Activated CD4-positive, alpha-beta T cell treated with anti-CD3 and anti-CD28 coated beads, Interleukin-2, amount 50 U/mL, for 24 hours (primary cell): ENCODE data around the gene HKDC1.
"Not testable (repeated sequence)": the region's sequence is repeated elsewhere in the genome, so short reads cannot be mapped to it uniquely, and the experiment has no call there.

ENCODE experiments used
- DNase-seq, 2 donors: peaks; one replicate each; pipeline ENCODE4 v3.0.0-alpha.2; 2020; ENCODE audit warnings: low read depth in 1 of 2, low spot score in 1 of 2

The HKDC1 gene, protein sequence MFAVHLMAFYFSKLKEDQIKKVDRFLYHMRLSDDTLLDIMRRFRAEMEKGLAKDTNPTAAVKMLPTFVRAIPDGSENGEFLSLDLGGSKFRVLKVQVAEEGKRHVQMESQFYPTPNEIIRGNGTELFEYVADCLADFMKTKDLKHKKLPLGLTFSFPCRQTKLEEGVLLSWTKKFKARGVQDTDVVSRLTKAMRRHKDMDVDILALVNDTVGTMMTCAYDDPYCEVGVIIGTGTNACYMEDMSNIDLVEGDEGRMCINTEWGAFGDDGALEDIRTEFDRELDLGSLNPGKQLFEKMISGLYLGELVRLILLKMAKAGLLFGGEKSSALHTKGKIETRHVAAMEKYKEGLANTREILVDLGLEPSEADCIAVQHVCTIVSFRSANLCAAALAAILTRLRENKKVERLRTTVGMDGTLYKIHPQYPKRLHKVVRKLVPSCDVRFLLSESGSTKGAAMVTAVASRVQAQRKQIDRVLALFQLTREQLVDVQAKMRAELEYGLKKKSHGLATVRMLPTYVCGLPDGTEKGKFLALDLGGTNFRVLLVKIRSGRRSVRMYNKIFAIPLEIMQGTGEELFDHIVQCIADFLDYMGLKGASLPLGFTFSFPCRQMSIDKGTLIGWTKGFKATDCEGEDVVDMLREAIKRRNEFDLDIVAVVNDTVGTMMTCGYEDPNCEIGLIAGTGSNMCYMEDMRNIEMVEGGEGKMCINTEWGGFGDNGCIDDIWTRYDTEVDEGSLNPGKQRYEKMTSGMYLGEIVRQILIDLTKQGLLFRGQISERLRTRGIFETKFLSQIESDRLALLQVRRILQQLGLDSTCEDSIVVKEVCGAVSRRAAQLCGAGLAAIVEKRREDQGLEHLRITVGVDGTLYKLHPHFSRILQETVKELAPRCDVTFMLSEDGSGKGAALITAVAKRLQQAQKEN

DNA sequence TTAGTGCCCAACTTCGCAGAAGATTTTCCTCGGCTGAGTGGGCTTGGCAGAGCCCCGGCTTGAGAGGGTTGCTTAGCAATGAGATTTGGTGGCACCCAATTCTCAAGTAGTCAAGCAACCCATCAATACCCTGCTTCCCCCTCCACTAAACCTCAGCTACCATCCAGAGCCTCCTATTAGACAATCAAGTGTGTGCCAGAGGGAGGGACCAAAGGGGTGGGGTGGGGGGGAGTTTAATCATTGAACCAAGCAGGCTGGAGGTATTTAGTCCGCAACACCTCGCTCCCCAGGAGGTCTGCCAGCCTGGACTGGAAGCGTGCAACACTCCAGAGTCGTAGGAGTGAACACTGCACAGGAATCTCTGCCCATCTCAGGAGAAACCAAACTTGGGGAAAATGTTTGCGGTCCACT, at the start of gene HKDC1:
HKDC1 (plus strand) TSS at position 292 of the 411 bp plus-strand sequence; CDS start at position 396, 104 bp downstream.
- DNase-seq = no peak

DNA sequence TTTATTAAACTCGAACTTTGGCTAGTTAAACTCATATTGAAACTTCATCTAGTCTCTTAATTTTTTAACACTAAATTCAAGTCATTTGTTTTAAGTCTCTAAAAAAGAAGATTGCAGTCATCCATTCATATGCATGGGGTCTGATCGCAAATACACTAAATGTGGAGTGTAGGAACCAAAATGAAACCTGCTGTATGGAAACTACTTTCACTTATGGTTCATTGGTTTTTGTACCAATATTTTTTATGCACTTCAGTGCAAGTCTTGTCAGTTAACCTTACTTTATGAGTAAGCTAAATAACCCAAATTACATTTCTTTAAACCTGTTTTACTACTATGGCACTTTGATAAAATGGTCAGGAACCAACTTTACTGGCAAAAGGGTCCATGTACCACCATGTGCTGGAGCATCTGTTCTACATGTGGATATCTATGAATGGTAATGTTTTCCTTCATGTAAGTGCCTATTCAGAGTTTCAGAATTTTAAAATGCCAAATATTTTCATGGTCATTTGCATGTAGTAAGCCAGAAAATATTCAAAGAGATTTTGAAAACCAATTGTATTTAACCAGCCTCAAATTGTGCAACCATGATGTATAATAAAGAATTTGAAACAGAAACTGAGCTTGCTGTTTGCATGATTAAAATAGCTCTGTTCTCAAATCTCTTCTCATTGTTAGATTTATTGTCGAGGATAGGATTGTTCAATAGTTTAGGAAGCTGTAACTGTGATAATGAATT, 47.7 kb upstream of the HKDC1 start:
- DNase-seq = no peak

DNA sequence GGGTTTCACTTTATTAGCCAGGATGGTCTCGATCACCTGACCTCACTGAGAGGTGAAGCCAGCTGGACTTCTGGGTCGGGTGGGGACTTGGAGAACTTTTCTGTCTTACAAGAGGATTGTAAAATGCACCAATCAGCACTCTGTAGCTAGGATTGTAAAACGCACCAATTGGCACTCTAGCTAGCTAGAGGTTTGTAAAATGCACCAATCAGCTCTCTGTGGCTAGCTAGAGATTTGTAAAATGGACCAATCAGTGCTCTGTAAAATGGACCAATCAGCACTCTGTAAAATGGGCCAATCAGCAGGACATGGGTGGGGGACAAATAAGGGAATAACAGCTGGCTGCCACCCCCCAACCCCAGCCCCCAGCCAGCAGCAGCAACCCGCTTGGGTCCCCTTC, 44.8 kb upstream of the HKDC1 start:
- DNase-seq = not testable (repeated sequence)

DNA sequence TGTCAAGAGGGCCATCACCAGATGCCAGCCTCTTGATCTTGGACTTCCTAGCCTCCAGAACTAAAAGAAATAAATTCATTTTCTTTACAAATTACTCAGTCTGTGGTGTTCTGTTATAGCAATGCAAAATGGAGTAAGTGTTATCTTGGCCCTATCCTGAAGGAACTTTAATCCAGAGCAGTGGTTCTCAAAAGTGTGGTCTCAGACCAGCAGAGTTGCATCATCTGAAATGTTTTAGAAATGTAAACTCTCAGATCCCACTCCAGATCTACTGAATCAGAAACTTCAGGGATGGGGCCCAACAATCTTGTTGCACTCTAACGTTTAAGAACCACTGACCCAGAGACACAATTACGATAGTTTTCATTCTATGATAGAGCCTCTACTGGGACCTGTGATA, 43.3 kb upstream of the HKDC1 start:
- DNase-seq = no peak

DNA sequence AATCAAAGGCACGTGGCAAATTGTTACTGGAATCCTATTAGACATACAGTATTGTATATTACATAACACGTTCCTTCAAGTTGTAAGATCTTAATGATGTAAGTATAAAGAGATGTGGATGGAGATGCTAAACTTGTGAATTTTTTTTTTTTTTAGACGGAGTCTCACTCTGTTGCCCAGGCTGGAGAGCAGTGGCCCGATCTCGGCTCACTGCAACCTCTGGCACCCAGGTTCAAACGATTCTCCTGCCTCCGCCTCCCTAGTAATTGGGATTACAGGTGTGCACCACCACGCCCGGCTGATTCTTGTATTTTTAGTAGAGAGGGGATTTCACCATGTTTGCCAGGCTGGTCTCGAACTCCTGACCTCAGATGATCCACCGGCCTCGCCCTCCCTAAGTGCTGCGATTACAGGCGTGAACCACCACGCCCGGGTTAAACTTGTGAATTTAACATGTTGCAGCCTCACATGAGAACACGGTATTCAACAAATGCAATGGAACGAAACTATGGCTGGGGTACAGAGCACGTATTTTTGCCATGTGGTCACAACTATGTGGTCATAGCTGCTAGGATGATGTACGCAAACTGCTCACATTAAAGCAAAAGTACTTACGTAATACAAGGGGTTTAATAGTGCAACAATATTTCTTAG, 40.9 kb upstream of the HKDC1 start:
- DNase-seq = peak; percentile 5 to 14

DNA sequence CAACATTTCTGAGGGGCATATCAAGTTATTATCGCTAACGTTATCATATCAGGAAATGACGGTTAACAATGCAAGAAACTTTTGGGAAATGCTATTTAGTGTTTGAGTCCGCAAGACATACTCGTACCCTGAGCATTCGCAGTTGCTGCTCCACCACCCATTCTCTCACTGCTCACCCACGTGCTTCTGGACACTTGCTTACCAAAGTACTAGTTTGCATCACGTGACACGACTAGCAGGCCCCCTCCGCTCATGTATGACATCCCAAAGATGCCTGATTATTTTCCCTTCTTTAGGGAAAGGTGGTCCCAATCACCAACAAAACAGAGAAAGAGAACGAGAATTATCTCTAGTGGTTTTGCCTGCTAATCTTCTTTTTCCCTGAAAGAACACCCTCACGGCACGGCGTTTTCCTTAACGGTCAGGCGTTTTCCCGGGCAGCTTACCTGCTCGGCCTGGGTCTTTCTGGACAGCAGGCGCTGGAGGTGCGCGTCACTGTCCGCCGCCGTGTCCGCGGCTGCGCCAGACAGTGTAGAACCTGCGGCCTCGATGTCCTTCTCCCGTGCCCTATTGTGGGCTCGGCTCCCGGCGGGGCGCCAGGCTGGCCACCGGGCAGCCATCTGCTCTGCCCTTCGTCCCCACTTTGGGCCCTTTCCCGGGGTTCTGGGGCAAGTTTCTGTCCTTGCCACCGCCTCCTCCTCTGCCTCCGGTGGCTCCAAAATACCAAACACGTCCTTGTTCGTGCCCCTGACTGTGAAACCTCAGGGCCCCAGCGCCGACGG, 40.2 kb upstream of the HKDC1 start, which contains the start of gene SUPV3L1:
SUPV3L1 (plus strand) TSS at position 492 of the 782 bp plus-strand sequence; CDS start at position 550, 58 bp downstream.
- DNase-seq = peak; percentile 78 to 88

DNA sequence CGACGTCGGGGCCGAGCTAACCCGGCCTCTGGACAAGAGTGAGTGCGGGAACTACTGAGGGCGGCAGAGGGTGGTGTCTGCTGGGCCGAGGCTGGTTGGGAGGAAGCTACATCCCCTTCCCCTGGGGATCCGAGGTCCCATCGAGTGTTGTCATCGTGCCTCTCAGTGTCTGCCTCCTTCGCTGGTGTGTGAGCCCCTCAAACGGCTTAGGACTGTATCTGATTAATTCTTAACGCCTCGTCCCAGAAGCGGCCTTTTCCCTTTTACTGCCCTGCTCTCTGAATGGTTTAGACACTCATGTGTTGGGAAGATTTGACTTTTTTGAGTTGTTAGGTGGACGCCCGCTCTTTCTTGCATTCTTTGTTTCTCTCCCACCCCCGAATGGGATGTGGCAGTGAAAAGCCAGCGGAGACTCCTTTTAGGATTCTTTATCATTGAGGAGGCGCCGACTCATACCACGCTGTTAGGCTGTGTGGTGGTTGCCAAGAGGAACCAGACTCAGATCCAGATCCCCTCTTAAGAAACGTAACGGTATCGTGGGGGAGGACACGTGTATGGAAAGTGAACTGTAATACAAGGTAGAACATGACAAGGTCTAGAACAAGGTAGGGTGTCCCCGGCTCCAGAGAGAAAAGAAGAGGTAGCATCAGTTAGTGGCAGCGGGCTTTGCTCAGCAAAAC, 39.5 kb upstream of the HKDC1 start:
- DNase-seq = peak; percentile 2 to 3

DNA sequence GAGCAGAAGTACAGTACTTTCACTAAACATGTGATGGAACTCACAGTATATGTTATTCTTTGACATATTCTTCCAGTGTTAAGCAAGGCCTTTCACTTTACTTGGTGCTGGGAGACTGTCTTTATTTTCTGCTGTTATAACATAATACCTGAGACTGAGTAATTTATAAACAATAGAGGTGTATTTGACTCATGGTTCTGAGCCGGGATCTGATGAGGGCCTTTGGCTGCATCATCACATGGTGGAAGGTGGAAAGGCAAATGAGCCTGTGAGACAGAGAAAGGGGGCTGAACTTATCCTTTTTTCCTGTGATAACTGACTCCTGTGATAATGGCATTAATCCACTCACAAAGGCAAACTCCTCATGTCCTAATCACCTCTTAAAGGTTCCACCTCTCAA, 38.7 kb upstream of the HKDC1 start:
- DNase-seq = no peak

DNA sequence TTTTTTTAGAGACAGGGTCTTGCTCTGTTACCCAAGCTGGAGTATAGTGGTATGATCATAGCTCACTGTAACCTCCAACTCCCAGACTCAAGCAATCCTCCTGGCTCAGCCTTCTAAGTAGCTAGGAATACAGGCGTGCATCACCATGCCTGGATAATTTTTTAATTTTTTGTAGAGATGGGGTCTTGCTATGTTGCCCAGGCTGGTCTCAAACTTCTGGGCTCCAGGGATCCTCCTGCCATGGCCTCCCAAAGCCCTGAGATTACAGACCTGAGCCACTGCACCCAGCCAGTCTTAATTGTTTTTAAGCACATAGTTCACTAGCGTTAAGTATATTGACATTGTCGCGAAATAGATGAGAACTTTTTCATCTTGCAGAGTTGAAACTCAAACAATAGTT, 38.1 kb upstream of the HKDC1 start:
- no peak for DNase-seq

DNA sequence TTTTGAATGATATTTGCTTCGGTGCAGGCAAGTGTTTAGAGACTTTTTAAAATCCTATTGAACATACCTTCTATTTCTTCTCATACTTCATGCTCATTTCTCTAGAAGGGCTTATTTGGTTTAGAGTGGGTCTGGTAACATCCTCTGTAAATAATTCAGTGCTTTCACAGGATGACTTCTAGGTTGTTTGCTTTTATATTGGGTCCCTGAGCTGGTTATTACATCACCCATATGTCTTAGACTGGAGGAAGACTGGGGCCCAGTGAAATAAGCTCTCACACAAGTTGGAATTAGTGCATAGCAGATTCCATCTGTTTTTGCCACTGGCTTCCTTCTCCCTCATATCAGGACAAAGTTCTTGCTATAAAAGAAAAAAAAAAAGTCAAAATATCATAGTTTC, 33.6 kb upstream of the HKDC1 start:
- DNase-seq = no peak

DNA sequence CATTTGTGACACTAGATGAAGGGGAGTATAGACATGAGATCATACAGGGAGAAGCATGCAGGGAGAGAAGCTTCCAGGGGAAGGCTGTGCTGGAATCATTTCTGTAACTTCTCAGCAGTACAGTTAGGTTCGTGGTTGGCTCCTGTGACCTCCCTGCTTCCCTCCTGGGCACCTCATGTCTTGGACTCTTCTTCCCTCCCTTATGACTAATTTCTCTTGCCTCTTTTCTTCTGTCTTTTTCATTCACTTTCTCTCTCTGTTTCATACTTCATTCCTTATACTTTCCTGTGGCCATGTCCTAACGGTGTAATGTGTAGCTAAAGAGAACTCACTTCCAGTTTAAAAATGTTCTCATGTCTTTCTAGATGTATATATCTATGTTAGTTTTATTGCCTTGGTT, 19.1 kb upstream of the HKDC1 start:
- no peak for DNase-seq

DNA sequence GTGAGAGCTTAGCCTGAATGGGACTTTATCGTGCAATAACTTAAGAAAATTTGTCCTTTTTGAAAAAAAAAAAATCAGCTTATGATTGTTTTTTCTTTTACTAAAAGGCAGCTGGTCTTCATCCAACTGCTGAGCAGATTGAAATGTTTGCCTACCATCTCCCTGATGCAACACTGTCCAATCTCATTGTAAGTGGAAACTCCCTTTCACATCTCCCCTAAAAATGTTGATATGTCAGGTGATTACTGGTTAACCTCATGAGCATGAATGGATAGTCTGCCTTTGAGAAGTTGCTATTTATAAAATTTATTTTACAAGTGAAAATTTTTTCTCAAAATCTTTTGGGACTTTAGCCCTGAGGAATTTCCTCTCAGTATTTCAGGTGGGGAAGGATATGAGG, 17.8 kb upstream of the HKDC1 start:
- DNase-seq = no peak

DNA sequence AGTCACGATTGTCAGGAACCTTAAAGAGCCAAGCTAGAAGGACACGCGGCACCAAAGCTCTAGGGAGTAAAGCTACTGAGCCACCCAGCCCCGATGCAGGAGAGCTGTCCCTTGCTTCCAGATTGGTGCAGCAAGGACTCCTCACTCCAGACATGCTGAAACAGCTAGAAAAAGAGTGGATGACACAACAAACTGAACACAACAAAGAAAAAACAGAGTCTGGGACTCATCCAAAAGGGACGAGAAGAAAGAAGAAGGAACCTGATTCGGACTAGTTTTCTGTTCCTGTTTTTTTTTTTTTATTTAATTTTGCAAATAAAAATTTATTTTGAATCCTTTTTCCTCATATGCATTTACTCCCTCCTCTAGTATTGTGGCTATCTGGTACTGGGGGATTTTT, 11.4 kb upstream of the HKDC1 start:
- DNase-seq = no peak

DNA sequence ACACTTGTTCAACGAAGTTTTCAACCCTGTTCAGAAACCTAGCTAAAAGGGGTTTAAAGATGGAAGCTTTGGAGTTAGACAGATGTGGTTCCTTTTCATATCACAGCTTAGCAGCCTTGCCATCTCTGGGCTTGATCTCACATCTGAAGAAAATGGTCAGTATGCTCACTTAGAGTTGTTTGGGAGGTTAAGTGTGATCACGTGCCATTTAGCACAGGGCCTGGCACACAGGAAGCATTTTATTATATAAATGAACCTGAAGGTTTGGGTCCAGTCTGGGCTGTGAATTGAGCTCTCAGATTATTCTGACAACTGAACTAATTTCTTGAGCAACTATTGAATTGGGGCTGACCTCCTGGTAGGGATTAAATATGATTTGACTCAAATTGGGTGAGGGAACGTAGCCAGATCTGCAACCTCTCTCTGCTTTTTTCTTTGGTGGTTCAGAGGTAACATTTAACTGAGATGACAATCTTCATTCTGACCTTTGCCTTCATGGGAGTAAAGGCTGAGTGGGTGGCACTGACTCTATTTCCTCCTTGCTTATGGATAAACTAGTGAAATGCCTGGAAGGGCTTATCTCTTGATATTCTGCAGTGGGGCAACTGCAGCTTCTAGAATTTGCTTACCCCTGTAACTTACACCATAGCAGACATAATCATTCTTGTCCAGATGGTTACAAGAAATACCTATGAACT, 10.2 kb upstream of the HKDC1 start:
- DNase-seq = no peak

DNA sequence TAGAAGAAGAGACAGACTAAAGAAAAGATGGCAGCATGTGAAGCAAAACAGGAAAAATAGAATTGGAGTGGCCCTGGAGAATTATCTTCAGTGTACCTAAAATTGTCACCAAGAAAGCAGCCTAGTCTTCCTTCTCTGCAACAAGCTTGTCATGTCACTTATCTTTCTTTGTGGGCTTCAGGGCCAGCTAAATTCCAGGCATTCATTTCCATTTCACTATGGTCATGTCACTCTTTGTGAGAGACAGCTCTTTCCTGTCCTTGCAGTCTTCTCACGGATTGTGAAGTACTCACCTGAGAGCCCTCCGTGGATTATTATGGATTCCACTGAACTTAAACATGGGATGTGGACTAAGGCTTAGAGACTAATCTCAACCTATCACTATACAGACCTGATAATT, 9.0 kb upstream of the HKDC1 start:
- no peak for DNase-seq

DNA sequence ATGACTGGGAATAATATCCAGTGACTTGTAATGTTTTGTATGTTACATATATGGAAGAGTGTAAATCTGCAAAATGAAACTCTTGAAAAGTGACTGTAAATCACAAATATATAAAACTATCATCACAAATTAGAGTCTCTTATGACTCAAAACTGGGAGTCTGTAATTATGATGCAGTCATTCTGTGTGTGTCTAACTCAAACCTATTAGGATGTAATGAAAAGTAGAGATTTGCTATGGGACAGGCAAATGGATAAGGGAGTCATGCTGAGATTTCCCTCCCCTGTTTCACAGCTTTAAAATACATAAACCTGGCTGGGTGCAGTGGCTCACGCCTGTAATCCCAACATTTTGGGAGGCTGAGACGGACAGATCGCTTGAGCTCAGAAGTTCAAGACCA, 8.6 kb upstream of the HKDC1 start:
- no peak for DNase-seq

DNA sequence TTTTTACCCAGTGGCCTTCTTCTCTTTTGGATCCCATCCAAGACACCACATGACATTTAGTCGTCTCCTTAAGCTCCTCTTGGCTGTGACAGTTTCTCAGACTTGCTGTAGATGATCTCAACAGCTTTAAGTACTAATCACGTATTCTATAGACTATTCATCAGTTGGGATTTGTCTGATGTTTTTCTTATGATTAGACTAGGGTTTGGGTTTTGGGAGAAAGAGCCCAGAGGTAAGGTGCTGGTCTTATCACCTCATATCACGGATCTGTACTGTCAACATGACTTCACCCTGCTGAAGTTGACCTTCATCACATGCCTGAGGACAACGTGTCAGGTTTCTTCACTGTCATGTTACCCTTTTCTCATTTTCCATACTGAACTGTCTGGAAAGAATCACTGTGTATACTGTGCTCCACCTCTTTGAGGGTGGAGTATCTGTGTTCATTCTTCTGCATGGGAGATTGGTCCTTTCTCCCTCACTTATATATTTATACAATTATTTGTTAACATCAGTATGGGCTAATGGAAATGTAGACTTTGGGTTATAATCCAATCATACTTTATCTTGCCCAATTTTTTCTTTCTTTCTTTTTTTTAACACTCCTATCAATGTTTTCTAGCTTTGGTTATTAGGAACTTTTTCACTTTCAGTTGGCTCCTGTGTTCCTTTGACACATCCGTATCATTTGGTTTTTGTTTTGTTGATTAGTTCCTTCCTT, 6.4 kb upstream of the HKDC1 start:
- DNase-seq = no peak

DNA sequence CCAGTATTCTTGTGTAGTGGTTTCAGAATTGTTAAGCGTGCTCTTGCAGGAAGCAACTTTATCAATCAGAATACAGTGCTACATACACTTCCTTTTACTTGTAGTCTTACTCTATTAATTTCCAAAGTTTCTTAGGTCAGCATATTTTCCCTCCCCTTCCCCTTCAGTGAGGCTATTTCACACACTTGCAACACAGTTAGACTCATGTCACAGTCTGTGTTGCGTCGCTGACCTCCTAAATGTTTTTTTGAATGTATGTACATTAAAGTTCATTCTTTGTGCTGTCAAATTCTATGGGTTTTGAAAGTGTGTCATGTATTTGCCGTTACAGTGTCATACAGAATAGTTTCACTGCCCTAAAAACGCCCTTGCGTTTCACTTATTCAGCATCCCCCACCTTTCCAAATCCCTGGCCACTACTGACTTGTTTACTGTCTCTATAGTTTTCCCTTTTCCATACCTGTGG, 5.4 kb upstream of the HKDC1 start:
- DNase-seq = no peak
